ENCODE results near the gene FAU.

DNA sequence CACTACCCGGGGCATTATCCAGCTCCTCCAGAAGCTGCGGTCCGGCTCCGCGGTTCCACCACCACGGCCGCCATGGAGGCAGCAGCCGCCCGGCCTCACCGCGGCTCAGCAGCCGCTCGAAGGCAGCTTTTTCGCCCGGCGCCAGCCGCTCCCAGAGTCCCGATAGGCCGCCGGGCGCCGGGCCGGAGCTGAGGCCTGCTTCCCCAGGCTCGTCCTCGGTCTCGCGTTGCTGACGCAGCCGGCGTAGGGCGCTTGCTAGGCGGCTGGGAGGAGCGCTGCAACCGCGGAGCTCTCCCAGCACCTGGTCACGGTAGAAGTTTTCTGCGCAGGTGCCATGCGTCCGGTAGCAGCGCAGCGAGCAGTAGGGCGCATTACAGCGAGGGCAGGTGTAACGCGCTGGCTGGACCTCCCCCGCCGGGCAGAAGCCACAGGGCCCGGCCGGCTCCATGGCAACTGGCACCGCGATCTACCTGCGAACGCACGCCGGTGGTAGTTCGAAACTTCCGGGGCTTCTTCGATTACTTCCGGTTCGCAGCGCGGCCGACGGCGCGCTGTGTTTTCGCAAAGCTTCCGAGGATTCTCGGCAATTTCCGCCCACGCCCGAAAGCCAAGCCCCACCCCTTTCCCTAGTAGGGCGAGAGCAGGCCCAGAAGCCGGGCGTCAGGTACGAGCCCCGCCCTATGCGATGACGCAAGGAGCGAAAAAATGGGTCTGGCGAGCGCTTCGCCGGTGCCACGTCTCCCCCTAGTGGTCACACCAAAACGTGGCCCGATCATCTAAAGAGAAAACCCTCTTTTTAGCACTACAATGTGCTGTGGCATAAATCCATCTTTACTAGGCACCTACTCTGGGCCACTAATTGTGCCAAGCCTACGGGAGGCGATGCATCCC lies 4.5 kb downstream of the FAU start, which contains the start of gene ZNHIT2:
- TF ChIP-seq ZNF138 (tag by site-specific recombination; IDR thresholded peaks at IDR 0.05; ENCODE audit: borderline replicate concordance): no peak
- no peak for TF ChIP-seq ZNF585B (tag by site-specific recombination; IDR thresholded peaks at IDR 0.05)
- no peak for TF ChIP-seq ZNF560 (tag by site-specific recombination; IDR thresholded peaks at IDR 0.05; ENCODE audit: borderline replicate concordance)
- no peak for TF ChIP-seq ZNF768 (tag by site-specific recombination; IDR thresholded peaks at IDR 0.05)
- TF ChIP-seq GFI1B (tag by site-specific recombination; IDR thresholded peaks at IDR 0.05): no peak
- TF ChIP-seq, protein P1, sequence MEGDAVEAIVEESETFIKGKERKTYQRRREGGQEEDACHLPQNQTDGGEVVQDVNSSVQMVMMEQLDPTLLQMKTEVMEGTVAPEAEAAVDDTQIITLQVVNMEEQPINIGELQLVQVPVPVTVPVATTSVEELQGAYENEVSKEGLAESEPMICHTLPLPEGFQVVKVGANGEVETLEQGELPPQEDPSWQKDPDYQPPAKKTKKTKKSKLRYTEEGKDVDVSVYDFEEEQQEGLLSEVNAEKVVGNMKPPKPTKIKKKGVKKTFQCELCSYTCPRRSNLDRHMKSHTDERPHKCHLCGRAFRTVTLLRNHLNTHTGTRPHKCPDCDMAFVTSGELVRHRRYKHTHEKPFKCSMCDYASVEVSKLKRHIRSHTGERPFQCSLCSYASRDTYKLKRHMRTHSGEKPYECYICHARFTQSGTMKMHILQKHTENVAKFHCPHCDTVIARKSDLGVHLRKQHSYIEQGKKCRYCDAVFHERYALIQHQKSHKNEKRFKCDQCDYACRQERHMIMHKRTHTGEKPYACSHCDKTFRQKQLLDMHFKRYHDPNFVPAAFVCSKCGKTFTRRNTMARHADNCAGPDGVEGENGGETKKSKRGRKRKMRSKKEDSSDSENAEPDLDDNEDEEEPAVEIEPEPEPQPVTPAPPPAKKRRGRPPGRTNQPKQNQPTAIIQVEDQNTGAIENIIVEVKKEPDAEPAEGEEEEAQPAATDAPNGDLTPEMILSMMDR (tag by site-specific recombination; IDR thresholded peaks at IDR 0.05): peak; percentile 78
- TF ChIP-seq, protein P2, sequence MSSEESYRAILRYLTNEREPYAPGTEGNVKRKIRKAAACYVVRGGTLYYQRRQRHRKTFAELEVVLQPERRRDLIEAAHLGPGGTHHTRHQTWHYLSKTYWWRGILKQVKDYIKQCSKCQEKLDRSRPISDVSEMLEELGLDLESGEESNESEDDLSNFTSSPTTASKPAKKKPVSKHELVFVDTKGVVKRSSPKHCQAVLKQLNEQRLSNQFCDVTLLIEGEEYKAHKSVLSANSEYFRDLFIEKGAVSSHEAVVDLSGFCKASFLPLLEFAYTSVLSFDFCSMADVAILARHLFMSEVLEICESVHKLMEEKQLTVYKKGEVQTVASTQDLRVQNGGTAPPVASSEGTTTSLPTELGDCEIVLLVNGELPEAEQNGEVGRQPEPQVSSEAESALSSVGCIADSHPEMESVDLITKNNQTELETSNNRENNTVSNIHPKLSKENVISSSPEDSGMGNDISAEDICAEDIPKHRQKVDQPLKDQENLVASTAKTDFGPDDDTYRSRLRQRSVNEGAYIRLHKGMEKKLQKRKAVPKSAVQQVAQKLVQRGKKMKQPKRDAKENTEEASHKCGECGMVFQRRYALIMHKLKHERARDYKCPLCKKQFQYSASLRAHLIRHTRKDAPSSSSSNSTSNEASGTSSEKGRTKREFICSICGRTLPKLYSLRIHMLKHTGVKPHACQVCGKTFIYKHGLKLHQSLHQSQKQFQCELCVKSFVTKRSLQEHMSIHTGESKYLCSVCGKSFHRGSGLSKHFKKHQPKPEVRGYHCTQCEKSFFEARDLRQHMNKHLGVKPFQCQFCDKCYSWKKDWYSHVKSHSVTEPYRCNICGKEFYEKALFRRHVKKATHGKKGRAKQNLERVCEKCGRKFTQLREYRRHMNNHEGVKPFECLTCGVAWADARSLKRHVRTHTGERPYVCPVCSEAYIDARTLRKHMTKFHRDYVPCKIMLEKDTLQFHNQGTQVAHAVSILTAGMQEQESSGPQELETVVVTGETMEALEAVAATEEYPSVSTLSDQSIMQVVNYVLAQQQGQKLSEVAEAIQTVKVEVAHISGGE (tag by site-specific recombination; conservative IDR thresholded peaks at IDR 0.05; ENCODE audit: low read depth): peak; percentile 93
- TF ChIP-seq, protein P3, sequence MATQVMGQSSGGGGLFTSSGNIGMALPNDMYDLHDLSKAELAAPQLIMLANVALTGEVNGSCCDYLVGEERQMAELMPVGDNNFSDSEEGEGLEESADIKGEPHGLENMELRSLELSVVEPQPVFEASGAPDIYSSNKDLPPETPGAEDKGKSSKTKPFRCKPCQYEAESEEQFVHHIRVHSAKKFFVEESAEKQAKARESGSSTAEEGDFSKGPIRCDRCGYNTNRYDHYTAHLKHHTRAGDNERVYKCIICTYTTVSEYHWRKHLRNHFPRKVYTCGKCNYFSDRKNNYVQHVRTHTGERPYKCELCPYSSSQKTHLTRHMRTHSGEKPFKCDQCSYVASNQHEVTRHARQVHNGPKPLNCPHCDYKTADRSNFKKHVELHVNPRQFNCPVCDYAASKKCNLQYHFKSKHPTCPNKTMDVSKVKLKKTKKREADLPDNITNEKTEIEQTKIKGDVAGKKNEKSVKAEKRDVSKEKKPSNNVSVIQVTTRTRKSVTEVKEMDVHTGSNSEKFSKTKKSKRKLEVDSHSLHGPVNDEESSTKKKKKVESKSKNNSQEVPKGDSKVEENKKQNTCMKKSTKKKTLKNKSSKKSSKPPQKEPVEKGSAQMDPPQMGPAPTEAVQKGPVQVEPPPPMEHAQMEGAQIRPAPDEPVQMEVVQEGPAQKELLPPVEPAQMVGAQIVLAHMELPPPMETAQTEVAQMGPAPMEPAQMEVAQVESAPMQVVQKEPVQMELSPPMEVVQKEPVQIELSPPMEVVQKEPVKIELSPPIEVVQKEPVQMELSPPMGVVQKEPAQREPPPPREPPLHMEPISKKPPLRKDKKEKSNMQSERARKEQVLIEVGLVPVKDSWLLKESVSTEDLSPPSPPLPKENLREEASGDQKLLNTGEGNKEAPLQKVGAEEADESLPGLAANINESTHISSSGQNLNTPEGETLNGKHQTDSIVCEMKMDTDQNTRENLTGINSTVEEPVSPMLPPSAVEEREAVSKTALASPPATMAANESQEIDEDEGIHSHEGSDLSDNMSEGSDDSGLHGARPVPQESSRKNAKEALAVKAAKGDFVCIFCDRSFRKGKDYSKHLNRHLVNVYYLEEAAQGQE (tag by site-specific recombination; IDR thresholded peaks at IDR 0.05): peak; percentile 32; the same call in 1 of the 2 replicates
- TF ChIP-seq ZNF514 (tag by site-specific recombination; IDR thresholded peaks at IDR 0.05): no peak
- TF ChIP-seq ZNF302 (tag by site-specific recombination; IDR thresholded peaks at IDR 0.05; ENCODE audit: low read depth): no peak
- no peak for TF ChIP-seq ZNF530 (tag by site-specific recombination; IDR thresholded peaks at IDR 0.05; ENCODE audit: low read depth)
- TF ChIP-seq ZNF658 (tag by site-specific recombination; IDR thresholded peaks at IDR 0.05): no peak

All from HEK293 (cell line).